Measurements from ENCODE around the gene MCF2L2.

The MCF2L2 gene

GRCh38 chr3:183131735-183132134 is 296.7 kb downstream of the MCF2L2 start:
- Histone ChIP-seq H3K9ac (ENCODE audit: low read depth in 1 of 2, low read length in 2 of 2) (no peak overlapping the region), H3K4me3 (ENCODE audit: low read length in 2 of 2) (no peak overlapping the region), H3K27ac (ENCODE audit: low read depth in 2 of 2, low read length in 2 of 2) (no peak overlapping the region), H3K4me1 (ENCODE audit: control insufficient read depth in 2 of 2, insufficient read depth in 2 of 2, low read length in 2 of 2) (no peaks in the 10 kb centered on the region), H3K36me3 (ENCODE audit: control insufficient read depth in 2 of 2, insufficient read depth in 2 of 2, low read length in 2 of 2) (no peaks in the 10 kb centered on the region), H3K27me3 (ENCODE audit: control insufficient read depth in 2 of 2, insufficient read depth in 2 of 2, low read length in 2 of 2) (no peaks in the 10 kb centered on the region), H3K9me3 (ENCODE audit: control insufficient read depth in 2 of 2, low read length in 2 of 2) (peaks cover 0 to 6% of the 10 kb centered on the region in 2 donors)

GRCh38 chr3:183131186-183131725 is 297.2 kb downstream of the MCF2L2 start:
- H3K36me3 ChIP-seq (ENCODE audit: control insufficient read depth in 2 of 2, insufficient read depth in 2 of 2, low read length in 2 of 2), result no peaks in the 10 kb centered on the region
- no peak overlapping the region for H3K4me3 ChIP-seq (ENCODE audit: low read length in 2 of 2)
- H3K27me3 ChIP-seq (ENCODE audit: control insufficient read depth in 2 of 2, insufficient read depth in 2 of 2, low read length in 2 of 2), result no peaks in the 10 kb centered on the region
- peaks cover 0 to 6% of the 10 kb centered on the region in 2 donors for H3K9me3 ChIP-seq (ENCODE audit: control insufficient read depth in 2 of 2, low read length in 2 of 2)
- no peak overlapping the region for H3K9ac ChIP-seq (ENCODE audit: low read depth in 1 of 2, low read length in 2 of 2)
- H3K27ac ChIP-seq (ENCODE audit: low read depth in 2 of 2, low read length in 2 of 2), result no peak overlapping the region
- H3K4me1 ChIP-seq (ENCODE audit: control insufficient read depth in 2 of 2, insufficient read depth in 2 of 2, low read length in 2 of 2), result no peaks in the 10 kb centered on the region

- H3K9ac ChIP-seq (ENCODE audit: low read depth in 1 of 2, low read length in 2 of 2), result no peak overlapping the region
- H3K36me3 ChIP-seq (ENCODE audit: control insufficient read depth in 2 of 2, insufficient read depth in 2 of 2, low read length in 2 of 2), result no peaks in the 10 kb centered on the region
- no peaks in the 10 kb centered on the region for H3K4me1 ChIP-seq (ENCODE audit: control insufficient read depth in 2 of 2, insufficient read depth in 2 of 2, low read length in 2 of 2)
- H3K9me3 ChIP-seq (ENCODE audit: control insufficient read depth in 2 of 2, low read length in 2 of 2), result peaks cover 0 to 6% of the 10 kb centered on the region in 2 donors
- no peak overlapping the region for H3K4me3 ChIP-seq (ENCODE audit: low read length in 2 of 2)
- H3K27me3 ChIP-seq (ENCODE audit: control insufficient read depth in 2 of 2, insufficient read depth in 2 of 2, low read length in 2 of 2), result no peaks in the 10 kb centered on the region
- no peak overlapping the region for H3K27ac ChIP-seq (ENCODE audit: low read depth in 2 of 2, low read length in 2 of 2)
These were observed 299.2 kb downstream of the MCF2L2 start for GRCh38 chr3:183129243-183129642.

GRCh38 chr3:183128709-183129108 is 299.7 kb downstream of the MCF2L2 start:
- Histone ChIP-seq H3K9me3 (ENCODE audit: control insufficient read depth in 2 of 2, low read length in 2 of 2) (peaks cover 0 to 6% of the 10 kb centered on the region in 2 donors), H3K27me3 (ENCODE audit: control insufficient read depth in 2 of 2, insufficient read depth in 2 of 2, low read length in 2 of 2) (no peaks in the 10 kb centered on the region), H3K36me3 (ENCODE audit: control insufficient read depth in 2 of 2, insufficient read depth in 2 of 2, low read length in 2 of 2) (no peaks in the 10 kb centered on the region), H3K4me1 (ENCODE audit: control insufficient read depth in 2 of 2, insufficient read depth in 2 of 2, low read length in 2 of 2) (no peaks in the 10 kb centered on the region), H3K4me3 (ENCODE audit: low read length in 2 of 2) (no peak overlapping the region), H3K27ac (ENCODE audit: low read depth in 2 of 2, low read length in 2 of 2) (no peak overlapping the region), H3K9ac (ENCODE audit: low read depth in 1 of 2, low read length in 2 of 2) (no peak overlapping the region)

All from mucosa of rectum (tissue), 2 donors.